HG03066 (cell line): Measurements from ENCODE around the gene TULP4.
A peak's percentile ranks its signal among the peaks of the same experiment; 100 is the strongest.
"Not testable (repeated sequence)": the region's sequence is repeated elsewhere in the genome, so short reads cannot be mapped to it uniquely, and the experiment has no call there.

ENCODE experiments used
- ATAC-seq: cut with Tn5 transposase; IDR thresholded peaks from one replicate; pipeline ENCODE4 v1.9.1; 2021; ENCODE audit warnings: low read depth; ENCODE audit not compliant: unreplicated experiment

Gene TULP4

GRCh38 chr6:158322724-158323560, 10.7 kb downstream of the TULP4 start:
- ATAC-seq = peak; percentile 56

- peak; percentile 41 for ATAC-seq
Observed at GRCh38 chr6:158323561-158323958, 11.3 kb downstream of the TULP4 start.

- ATAC-seq = no peak
Observed at GRCh38 chr6:158324136-158324535, 11.9 kb downstream of the TULP4 start.

- no peak for ATAC-seq
Observed at GRCh38 chr6:158327211-158327610, 14.9 kb downstream of the TULP4 start.

GRCh38 chr6:158328952-158329351, 16.7 kb downstream of the TULP4 start:
- ATAC-seq = no peak

GRCh38 chr6:158329531-158329930, 17.3 kb downstream of the TULP4 start:
- ATAC-seq = no peak

- no peak for ATAC-seq
Observed at GRCh38 chr6:158330016-158330415, 17.8 kb downstream of the TULP4 start.

GRCh38 chr6:158332237-158332636, 20.0 kb downstream of the TULP4 start:
- no peak for ATAC-seq

GRCh38 chr6:158333094-158333493, 20.8 kb downstream of the TULP4 start:
- no peak for ATAC-seq

- ATAC-seq = no peak
Observed at GRCh38 chr6:158334534-158334933, 22.3 kb downstream of the TULP4 start.

- no peak for ATAC-seq
Observed at GRCh38 chr6:158337332-158337731, 25.1 kb downstream of the TULP4 start.

GRCh38 chr6:158338311-158339112, 26.2 kb downstream of the TULP4 start:
- no peak for ATAC-seq

- ATAC-seq = not testable (repeated sequence)
Observed at GRCh38 chr6:158339197-158339596, 26.9 kb downstream of the TULP4 start.

- ATAC-seq = no peak
Observed at GRCh38 chr6:158340252-158340651, 28.0 kb downstream of the TULP4 start.

- no peak for ATAC-seq
Observed at GRCh38 chr6:158344534-158344933, 32.3 kb downstream of the TULP4 start.

GRCh38 chr6:158345444-158345843, 33.2 kb downstream of the TULP4 start:
- not testable (repeated sequence) for ATAC-seq

GRCh38 chr6:158347335-158347734, 35.1 kb downstream of the TULP4 start:
- no peak for ATAC-seq

GRCh38 chr6:158348737-158349504, 36.7 kb downstream of the TULP4 start:
- ATAC-seq = not testable (repeated sequence)

- not testable (repeated sequence) for ATAC-seq
Observed at GRCh38 chr6:158349505-158350275, 37.4 kb downstream of the TULP4 start.

GRCh38 chr6:158350731-158351130, 38.5 kb downstream of the TULP4 start:
- ATAC-seq = not testable (repeated sequence)
